ENCODE measurements around the gene SP110.

DNA sequence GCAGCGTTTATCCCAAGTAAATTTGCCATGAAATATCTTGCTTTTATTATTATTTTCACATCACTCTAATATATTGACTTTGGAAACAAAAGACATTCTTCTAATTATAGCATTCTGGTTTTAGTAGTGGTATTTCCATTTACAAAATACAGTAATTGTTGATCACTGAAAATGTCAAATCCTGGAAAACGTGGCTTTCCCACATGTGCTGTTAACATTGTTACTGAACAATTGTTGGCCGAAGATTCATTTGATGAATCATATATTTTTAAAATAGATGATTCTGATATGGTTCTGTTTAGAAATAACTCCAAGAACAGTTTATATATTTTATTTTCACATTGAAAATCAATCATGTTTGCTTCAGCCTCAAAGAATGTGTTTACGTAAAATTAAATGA is 38.7 kb upstream of the SP110 start:
- TF ChIP-seq, protein P1, sequence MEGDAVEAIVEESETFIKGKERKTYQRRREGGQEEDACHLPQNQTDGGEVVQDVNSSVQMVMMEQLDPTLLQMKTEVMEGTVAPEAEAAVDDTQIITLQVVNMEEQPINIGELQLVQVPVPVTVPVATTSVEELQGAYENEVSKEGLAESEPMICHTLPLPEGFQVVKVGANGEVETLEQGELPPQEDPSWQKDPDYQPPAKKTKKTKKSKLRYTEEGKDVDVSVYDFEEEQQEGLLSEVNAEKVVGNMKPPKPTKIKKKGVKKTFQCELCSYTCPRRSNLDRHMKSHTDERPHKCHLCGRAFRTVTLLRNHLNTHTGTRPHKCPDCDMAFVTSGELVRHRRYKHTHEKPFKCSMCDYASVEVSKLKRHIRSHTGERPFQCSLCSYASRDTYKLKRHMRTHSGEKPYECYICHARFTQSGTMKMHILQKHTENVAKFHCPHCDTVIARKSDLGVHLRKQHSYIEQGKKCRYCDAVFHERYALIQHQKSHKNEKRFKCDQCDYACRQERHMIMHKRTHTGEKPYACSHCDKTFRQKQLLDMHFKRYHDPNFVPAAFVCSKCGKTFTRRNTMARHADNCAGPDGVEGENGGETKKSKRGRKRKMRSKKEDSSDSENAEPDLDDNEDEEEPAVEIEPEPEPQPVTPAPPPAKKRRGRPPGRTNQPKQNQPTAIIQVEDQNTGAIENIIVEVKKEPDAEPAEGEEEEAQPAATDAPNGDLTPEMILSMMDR (IDR thresholded peaks at IDR 0.05; ENCODE audit: insufficient read depth, low read depth, low read length) = no peak
- no peak for TF ChIP-seq EZH2 (IDR thresholded peaks at IDR 0.05; ENCODE audit: insufficient read depth, low read length)

Measured in astrocyte (in vitro differentiated cells and primary cell).